HEK293 (cell line): ENCODE results near the gene PPIA.

ENCODE experiments used
- CTCF ChIA-PET: fragments of 350-600 bp; formaldehyde crosslinking; extraction: SDS; loops from one replicate; lab custom pipeline; 2021; ENCODE audit warnings: antibody characterized with exemption; lab: Yijun Ruan, JAX
- POLR2A ChIA-PET: fragments of 300-600 bp; formaldehyde crosslinking; extraction: SDS; loops from one replicate; lab custom pipeline; 2020; ENCODE audit warnings: antibody characterized with exemption, inconsistent platforms; lab: Yijun Ruan, JAX
- H3K27ac ChIP-seq: fragments of 200-500 bp; sonication (Bioruptor generic); 2 replicates; pipeline ENCODE4 v1.5.1; 2014; ENCODE audit warnings: low read depth, low read length, control low read depth, inconsistent platforms; ENCODE audit errors: extremely low read depth
- H3K36me3 ChIP-seq, 2 experiments: fragments of 200-500 bp in 1 of 2; sonication (Bioruptor generic) in 1 of 2; 1 replicate in 1 of 2; 2 replicates in 1 of 2; pipeline ENCODE4 v1.5.1; 2014 to 2017; ENCODE audit warnings: inconsistent platforms in 2 of 2, low read length in 2 of 2; ENCODE audit not compliant: control insufficient read depth in 2 of 2, insufficient read depth in 1 of 2
- H3K4me1 ChIP-seq: fragments of 200-500 bp; sonication (Bioruptor generic); 2 replicates; pipeline ENCODE4 v1.5.1; 2014; ENCODE audit warnings: mild to moderate bottlenecking, low read length, inconsistent platforms; ENCODE audit not compliant: control insufficient read depth, insufficient read depth
- H3K4me3 ChIP-seq: 2 replicates; pipeline ENCODE4 v1.5.1; 2011; ENCODE audit warnings: low read depth, mild to moderate bottlenecking, control low read depth, low read length, moderate library complexity
- H3K9me3 ChIP-seq: fragments of 200-500 bp; sonication (Bioruptor generic); 2 replicates; pipeline ENCODE4 v1.5.1; 2014; ENCODE audit warnings: low read depth, low read length, inconsistent platforms; ENCODE audit not compliant: control insufficient read depth, insufficient read depth
- SCRT1 ChIP-seq: fragments of 450-650 bp; formaldehyde crosslinking; IDR thresholded peaks from 2 replicates; pipeline ENCODE4 v1.5.1; 2016; ENCODE audit warnings: missing biosample characterization, missing genetic modification characterization, borderline replicate concordance
- SP3 ChIP-seq: fragments of 450-650 bp; formaldehyde crosslinking; IDR thresholded peaks from 2 replicates; pipeline ENCODE4 v1.5.1; 2016; ENCODE audit warnings: missing biosample characterization, missing genetic modification characterization
- TRIM28 ChIP-seq: IDR thresholded peaks from 2 replicates; pipeline ENCODE4 v1.6.1; 2011; ENCODE audit warnings: low read length, control low read depth, borderline replicate concordance
- ZEB2 ChIP-seq: fragments of 450-650 bp; formaldehyde crosslinking; IDR thresholded peaks from 2 replicates; pipeline ENCODE4 v1.5.1; 2016; ENCODE audit warnings: missing biosample characterization, missing genetic modification characterization
- ZNF140 ChIP-seq: fragments of 450-650 bp; formaldehyde crosslinking; IDR thresholded peaks from 2 replicates; pipeline ENCODE4 v1.5.1; 2016; ENCODE audit warnings: missing biosample characterization, missing genetic modification characterization
- ZNF2 ChIP-seq: fragments of 450-650 bp; formaldehyde crosslinking; IDR thresholded peaks from 2 replicates; pipeline ENCODE4 v1.5.1; 2016; ENCODE audit warnings: missing biosample characterization, missing genetic modification characterization
- ZNF239 ChIP-seq: fragments of 450-650 bp; formaldehyde crosslinking; IDR thresholded peaks from 2 replicates; pipeline ENCODE4 v1.5.1; 2016; ENCODE audit warnings: missing biosample characterization, missing genetic modification characterization
- ZNF341 ChIP-seq: fragments of 450-650 bp; formaldehyde crosslinking; IDR thresholded peaks from 2 replicates; pipeline ENCODE4; 2016; ENCODE audit warnings: low read depth, missing biosample characterization, missing genetic modification characterization
- ZNF354C ChIP-seq: fragments of 450-650 bp; formaldehyde crosslinking; IDR thresholded peaks from 2 replicates; pipeline ENCODE4 v1.5.1; 2016; ENCODE audit warnings: missing biosample characterization, missing genetic modification characterization, low read depth, borderline replicate concordance
- ZNF394 ChIP-seq: fragments of 450-650 bp; formaldehyde crosslinking; IDR thresholded peaks from 2 replicates; pipeline ENCODE4 v1.5.1; 2016; ENCODE audit warnings: missing biosample characterization, missing genetic modification characterization, mild to moderate bottlenecking, moderate library complexity, borderline replicate concordance
- ZNF521 ChIP-seq: fragments of 450-650 bp; formaldehyde crosslinking; IDR thresholded peaks from 2 replicates; pipeline ENCODE4 v1.5.1; 2017; ENCODE audit warnings: missing biosample characterization, mild to moderate bottlenecking, missing genetic modification characterization
- ZNF561 ChIP-seq: fragments of 450-650 bp; IDR thresholded peaks from 2 replicates; pipeline ENCODE4 v1.5.1; 2018; ENCODE audit warnings: missing biosample characterization, missing genetic modification characterization, borderline replicate concordance
- ZNF600 ChIP-seq: fragments of 450-650 bp; formaldehyde crosslinking; IDR thresholded peaks from 2 replicates; pipeline ENCODE4 v1.5.1; 2016; ENCODE audit warnings: missing biosample characterization, missing genetic modification characterization
- ZNF623 ChIP-seq: fragments of 450-650 bp; formaldehyde crosslinking; IDR thresholded peaks from 2 replicates; pipeline ENCODE4 v1.5.1; 2016; ENCODE audit warnings: missing biosample characterization, missing genetic modification characterization
- ZNF776 ChIP-seq: fragments of 450-650 bp; formaldehyde crosslinking; IDR thresholded peaks from 2 replicates; pipeline ENCODE4 v1.5.0; 2017; ENCODE audit warnings: missing biosample characterization, missing genetic modification characterization, borderline replicate concordance
- ZSCAN30 ChIP-seq: fragments of 450-650 bp; IDR thresholded peaks from 2 replicates; pipeline ENCODE4 v1.5.1; 2018; ENCODE audit warnings: missing biosample characterization, mild to moderate bottlenecking, missing genetic modification characterization, moderate library complexity
- TF ChIP-seq, protein P1 (sequence below): fragments of 450-650 bp; formaldehyde crosslinking; IDR thresholded peaks from 2 replicates; pipeline ENCODE4 v1.5.1; 2016; ENCODE audit warnings: missing biosample characterization, missing genetic modification characterization
- TF ChIP-seq, protein P2 (sequence below): fragments of 450-650 bp; formaldehyde crosslinking; IDR thresholded peaks from 2 replicates; pipeline ENCODE4 v1.5.1; 2016; ENCODE audit warnings: missing biosample characterization, missing genetic modification characterization, low read depth
- TF ChIP-seq, protein P3 (sequence below): fragments of 450-650 bp; formaldehyde crosslinking; IDR thresholded peaks from 2 replicates; pipeline ENCODE4 v1.5.1; 2016; ENCODE audit warnings: missing biosample characterization, missing genetic modification characterization
- TF ChIP-seq, protein P4 (sequence below): fragments of 450-650 bp; formaldehyde crosslinking; IDR thresholded peaks from 2 replicates; pipeline ENCODE4 v1.5.1; 2016; ENCODE audit warnings: missing biosample characterization, missing genetic modification characterization
- TF ChIP-seq, protein P5 (sequence below): fragments of 450-650 bp; formaldehyde crosslinking; IDR thresholded peaks from 2 replicates; pipeline ENCODE4 v1.5.1; 2016; ENCODE audit warnings: missing biosample characterization, missing genetic modification characterization

The PPIA gene

DNA sequence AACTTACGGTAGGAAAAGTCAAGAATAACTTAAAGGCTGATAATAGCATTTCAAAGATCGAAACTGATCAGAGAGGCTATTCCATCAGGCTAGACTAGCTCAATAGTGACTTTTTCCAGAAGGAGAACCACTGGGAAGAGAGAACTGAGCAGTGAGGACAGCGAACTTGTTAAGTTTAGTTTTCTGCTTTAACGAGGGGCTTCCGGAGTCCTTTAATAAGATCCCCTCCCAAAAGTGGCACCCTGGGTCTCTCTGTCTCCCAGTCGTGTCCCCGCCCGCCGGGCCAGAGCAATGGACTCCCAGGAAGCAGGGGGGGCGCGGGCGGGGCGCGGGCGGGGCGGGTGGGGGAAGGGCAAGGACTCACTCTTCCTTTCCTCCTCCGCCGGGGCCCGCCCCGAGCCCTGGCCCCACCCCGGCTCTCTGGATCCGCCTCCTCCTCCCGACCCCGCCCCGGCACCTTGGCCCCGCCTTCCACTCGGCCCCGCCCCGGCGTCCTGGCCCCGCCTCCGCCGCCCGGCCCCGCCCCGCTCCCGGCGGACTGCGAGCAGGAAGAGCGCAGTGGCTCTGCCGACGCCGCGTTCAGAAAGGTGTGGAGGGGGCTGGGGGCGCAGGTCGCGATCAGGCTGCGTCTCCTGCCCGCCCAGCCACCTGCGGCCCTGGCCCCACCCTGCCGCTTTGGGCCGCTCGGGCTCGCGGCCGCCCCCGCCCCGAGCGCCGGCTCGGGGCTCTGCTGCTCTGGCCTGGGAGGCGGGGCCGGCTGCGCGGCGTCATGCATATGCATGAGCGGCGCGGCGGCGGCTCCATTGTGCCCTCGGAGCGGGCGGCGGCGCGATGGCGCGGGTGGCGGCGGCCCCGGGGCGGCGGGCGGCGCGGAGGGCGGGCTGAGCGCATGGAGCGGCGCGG, 48.2 kb upstream of the PPIA start, which contains the start of gene ZMIZ2 (continued):
- TF ChIP-seq, protein P1, sequence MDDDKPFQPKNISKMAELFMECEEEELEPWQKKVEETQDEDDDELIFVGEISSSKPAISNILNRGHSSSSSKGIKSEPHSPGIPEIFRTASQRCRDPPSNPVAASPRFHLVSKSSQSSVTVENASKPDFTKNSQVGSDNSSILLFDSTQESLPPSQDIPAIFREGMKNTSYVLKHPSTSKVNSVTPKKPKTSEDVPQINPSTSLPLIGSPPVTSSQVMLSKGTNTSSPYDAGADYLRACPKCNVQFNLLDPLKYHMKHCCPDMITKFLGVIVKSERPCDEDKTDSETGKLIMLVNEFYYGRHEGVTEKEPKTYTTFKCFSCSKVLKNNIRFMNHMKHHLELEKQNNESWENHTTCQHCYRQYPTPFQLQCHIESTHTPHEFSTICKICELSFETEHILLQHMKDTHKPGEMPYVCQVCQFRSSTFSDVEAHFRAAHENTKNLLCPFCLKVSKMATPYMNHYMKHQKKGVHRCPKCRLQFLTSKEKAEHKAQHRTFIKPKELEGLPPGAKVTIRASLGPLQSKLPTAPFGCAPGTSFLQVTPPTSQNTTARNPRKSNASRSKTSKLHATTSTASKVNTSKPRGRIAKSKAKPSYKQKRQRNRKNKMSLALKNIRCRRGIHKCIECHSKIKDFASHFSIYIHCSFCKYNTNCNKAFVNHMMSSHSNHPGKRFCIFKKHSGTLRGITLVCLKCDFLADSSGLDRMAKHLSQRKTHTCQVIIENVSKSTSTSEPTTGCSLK = no peak
- TF ChIP-seq ZNF561 (tag by site-specific recombination) (peak; percentile 41; the same call in 1 of the 2 replicates), ZEB2 (tag by site-specific recombination) (no peak), ZSCAN30 (peak; percentile 63; the same call in 1 of the 2 replicates), ZNF239 (tag by site-specific recombination) (no peak), ZNF341 (tag by site-specific recombination) (peak; percentile 75), SP3 (tag by site-specific recombination) (peak; percentile 28; the same call in 1 of the 2 replicates), ZNF600 (no peak), SCRT1 (tag by site-specific recombination) (no peak), ZNF623 (tag by site-specific recombination) (no peak), ZNF521 (tag by site-specific recombination) (no peak), ZNF2 (0 out of 2 replicates have a peak, but pooled peaks have one; percentile 8)
- TF ChIP-seq, protein P2, sequence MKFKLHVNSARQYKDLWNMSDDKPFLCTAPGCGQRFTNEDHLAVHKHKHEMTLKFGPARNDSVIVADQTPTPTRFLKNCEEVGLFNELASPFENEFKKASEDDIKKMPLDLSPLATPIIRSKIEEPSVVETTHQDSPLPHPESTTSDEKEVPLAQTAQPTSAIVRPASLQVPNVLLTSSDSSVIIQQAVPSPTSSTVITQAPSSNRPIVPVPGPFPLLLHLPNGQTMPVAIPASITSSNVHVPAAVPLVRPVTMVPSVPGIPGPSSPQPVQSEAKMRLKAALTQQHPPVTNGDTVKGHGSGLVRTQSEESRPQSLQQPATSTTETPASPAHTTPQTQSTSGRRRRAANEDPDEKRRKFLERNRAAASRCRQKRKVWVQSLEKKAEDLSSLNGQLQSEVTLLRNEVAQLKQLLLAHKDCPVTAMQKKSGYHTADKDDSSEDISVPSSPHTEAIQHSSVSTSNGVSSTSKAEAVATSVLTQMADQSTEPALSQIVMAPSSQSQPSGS (tag by site-specific recombination) = no peak
- TF ChIP-seq, protein P3, sequence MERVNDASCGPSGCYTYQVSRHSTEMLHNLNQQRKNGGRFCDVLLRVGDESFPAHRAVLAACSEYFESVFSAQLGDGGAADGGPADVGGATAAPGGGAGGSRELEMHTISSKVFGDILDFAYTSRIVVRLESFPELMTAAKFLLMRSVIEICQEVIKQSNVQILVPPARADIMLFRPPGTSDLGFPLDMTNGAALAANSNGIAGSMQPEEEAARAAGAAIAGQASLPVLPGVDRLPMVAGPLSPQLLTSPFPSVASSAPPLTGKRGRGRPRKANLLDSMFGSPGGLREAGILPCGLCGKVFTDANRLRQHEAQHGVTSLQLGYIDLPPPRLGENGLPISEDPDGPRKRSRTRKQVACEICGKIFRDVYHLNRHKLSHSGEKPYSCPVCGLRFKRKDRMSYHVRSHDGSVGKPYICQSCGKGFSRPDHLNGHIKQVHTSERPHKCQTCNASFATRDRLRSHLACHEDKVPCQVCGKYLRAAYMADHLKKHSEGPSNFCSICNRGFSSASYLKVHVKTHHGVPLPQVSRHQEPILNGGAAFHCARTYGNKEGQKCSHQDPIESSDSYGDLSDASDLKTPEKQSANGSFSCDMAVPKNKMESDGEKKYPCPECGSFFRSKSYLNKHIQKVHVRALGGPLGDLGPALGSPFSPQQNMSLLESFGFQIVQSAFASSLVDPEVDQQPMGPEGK (tag by site-specific recombination) = 0 out of 2 replicates have a peak, but pooled peaks have one; percentile 39

DNA sequence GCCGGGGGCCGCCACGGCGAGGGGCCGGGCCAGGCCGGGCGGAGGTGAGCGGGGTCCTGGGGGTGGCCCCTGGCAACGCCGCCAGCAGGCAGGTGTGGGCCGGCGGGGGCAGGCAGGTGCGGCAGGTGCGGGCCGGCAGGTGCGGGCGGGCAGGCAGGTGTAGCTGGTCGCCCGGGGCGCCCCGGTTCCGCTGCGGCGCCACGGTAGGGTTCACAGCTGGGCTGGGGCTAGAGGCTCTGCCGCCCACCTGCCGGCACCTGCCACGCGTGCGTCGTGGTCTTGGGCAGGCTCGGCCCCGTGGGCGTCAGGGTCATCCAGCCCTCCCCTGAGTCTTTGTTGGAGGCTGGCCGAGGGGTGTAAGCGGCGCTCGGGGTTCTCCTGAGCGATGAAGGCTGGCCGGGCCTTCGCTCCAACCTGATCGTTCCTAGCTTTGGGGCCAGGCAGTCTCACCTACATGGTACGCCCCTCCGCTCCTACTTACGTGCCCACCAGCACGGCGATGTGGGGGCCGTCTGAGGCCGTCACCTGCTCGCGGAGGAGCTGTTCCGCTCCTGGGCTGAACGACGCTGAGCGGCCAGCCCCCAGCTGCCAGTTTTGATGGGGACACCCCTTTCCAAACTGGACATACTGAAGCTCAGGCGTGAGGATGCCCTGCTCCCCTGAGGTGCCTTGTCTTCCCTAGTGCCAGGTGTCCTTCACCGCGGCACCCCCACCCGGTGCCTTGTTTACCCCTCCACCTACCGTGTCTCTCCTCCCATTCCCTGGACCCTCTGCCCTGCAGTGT, 47.3 kb upstream of the PPIA start:
- POLR2A ChIA-PET = interaction anchor here (0.5 to 2.6 kb wide), 3 partner anchors 114 to 175 kb away, joined by 3 to 10 read pairs (median 5); partner anchors contain the start of genes DDX56 and OGDH
- TF ChIP-seq ZNF776 (no peak), TRIM28 (no peak), ZNF354C (tag by site-specific recombination) (no peak), ZNF140 (tag by site-specific recombination) (no peak), ZNF394 (no peak)
- TF ChIP-seq, protein P4, sequence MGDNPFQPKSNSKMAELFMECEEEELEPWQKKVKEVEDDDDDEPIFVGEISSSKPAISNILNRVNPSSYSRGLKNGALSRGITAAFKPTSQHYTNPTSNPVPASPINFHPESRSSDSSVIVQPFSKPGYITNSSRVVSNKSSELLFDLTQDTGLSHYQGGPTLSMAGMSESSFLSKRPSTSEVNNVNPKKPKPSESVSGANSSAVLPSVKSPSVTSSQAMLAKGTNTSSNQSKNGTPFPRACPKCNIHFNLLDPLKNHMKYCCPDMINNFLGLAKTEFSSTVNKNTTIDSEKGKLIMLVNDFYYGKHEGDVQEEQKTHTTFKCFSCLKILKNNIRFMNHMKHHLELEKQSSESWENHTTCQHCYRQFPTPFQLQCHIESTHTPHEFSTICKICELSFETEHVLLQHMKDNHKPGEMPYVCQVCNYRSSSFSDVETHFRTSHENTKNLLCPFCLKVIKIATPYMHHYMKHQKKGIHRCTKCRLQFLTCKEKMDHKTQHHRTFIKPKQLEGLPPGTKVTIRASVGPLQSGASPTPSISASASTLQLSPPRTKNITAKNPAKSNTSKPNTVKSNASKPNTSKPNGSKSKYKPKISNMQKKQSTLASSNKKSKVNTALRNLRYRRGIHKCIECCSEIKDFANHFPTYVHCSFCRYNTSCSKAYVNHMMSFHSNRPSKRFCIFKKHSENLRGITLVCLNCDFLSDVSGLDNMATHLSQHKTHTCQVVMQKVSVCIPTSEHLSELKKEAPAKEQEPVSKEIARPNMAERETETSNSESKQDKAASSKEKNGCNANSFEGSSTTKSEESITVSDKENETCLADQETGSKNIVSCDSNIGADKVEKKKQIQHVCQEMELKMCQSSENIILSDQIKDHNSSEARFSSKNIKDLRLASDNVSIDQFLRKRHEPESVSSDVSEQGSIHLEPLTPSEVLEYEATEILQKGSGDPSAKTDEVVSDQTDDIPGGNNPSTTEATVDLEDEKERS (tag by site-specific recombination) = no peak
- TF ChIP-seq, protein P5, sequence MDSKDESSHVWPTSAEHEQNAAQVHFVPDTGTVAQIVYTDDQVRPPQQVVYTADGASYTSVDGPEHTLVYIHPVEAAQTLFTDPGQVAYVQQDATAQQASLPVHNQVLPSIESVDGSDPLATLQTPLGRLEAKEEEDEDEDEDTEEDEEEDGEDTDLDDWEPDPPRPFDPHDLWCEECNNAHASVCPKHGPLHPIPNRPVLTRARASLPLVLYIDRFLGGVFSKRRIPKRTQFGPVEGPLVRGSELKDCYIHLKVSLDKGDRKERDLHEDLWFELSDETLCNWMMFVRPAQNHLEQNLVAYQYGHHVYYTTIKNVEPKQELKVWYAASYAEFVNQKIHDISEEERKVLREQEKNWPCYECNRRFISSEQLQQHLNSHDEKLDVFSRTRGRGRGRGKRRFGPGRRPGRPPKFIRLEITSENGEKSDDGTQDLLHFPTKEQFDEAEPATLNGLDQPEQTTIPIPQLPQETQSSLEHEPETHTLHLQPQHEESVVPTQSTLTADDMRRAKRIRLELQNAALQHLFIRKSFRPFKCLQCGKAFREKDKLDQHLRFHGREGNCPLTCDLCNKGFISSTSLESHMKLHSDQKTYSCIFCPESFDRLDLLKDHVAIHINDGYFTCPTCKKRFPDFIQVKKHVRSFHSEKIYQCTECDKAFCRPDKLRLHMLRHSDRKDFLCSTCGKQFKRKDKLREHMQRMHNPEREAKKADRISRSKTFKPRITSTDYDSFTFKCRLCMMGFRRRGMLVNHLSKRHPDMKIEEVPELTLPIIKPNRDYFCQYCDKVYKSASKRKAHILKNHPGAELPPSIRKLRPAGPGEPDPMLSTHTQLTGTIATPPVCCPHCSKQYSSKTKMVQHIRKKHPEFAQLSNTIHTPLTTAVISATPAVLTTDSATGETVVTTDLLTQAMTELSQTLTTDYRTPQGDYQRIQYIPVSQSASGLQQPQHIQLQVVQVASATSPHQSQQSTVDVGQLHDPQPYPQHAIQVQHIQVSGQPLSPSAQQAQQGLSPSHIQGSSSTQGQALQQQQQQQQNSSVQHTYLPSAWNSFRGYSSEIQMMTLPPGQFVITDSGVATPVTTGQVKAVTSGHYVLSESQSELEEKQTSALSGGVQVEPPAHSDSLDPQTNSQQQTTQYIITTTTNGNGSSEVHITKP (tag by site-specific recombination) = peak; percentile 65

More for the DNA sequence above, 47.3 kb upstream of the PPIA start:
- no peaks in the 10 kb centered on the region for H3K9me3 ChIP-seq
- H3K27ac ChIP-seq = peak overlapping the region; percentile 71; the same call in 1 of the 2 replicates
- H3K36me3 ChIP-seq = peaks cover 0 to 15% of the 10 kb centered on the region in 2 experiments; a peak in 2 of 3 replicates
- CTCF ChIA-PET = interaction anchor here (0.8 to 1.2 kb wide), 2 partner anchors 161 to 174 kb away, joined by 3 read pairs; no protein-coding TSS in a partner anchor
- peak overlapping the region; percentile 92 for H3K4me3 ChIP-seq
- H3K4me1 ChIP-seq = no peaks in the 10 kb centered on the region; the same call in 1 of the 2 replicates
